Measurements from ENCODE around the gene NDUFB10. TPM values are rescaled to one million over a fixed set of nuclear protein-coding genes. Genes with fewer than 3 reads are reported as not detected.
A peak's percentile ranks its signal among the peaks of the same experiment; 100 is the strongest.

NDUFB10 gene
- total RNA-seq, 4 donors from 2014 or later, result 214 to 400 (median 243) TPM

- Histone ChIP-seq H3K27me3 (no peaks in the 10 kb centered on the region), H3K27ac (peak overlapping the region; percentile 85 to 99 (median 98)), H3K4me1 (peaks cover 0 to 59% (median 22%) of the 10 kb centered on the region in 3 donors), H3K36me3 (peaks cover 0 to 27% of the 10 kb centered on the region in 2 donors), H3K4me3 (peak overlapping the region; percentile 50 to 93), H3K9me3 (no peaks in the 10 kb centered on the region)
- peak; percentile 2 for ATAC-seq
- no peak for TF ChIP-seq POLR2A (IDR thresholded peaks at IDR 0.05)
- peak in 2 of 4 experiments; percentile 19 to 46 for TF ChIP-seq CTCF (IDR thresholded peaks at IDR 0.05)
- 28 to 39% methylated on average over 11 to 14 of the region's 44 CpGs for WGBS, 2 donors (ENCODE audit: low coverage in 1 of 2)
Observed at GRCh38 chr16:1963806-1964505, 4.6 kb downstream of the NDUFB10 start.

- ATAC-seq, result peak; percentile 99
- H3K27me3 ChIP-seq, result no peaks in the 10 kb centered on the region
- H3K4me1 ChIP-seq, result peaks cover 0 to 54% (median 21%) of the 10 kb centered on the region in 3 donors
- WGBS, 2 donors (ENCODE audit: low coverage in 1 of 2), result 0% methylated on average over 24 of the region's 97 CpGs; no CpG with 5 or more reads in 1 of the 2 donors
- peaks cover 0 to 27% of the 10 kb centered on the region in 2 donors for H3K36me3 ChIP-seq
- H3K4me3 ChIP-seq, result peak within 1 kb of the TSS; percentile 50 to 93
- no peaks in the 10 kb centered on the region for H3K9me3 ChIP-seq
- TF ChIP-seq POLR2A (IDR thresholded peaks at IDR 0.05), result peak; percentile 98 to 99
- TF ChIP-seq POLR2AphosphoS5 (IDR thresholded peaks at IDR 0.05), result peak; percentile 100
- TF ChIP-seq CTCF (IDR thresholded peaks at IDR 0.05), result peak in 1 of 4 experiments; percentile 32
- TF ChIP-seq EP300 (IDR thresholded peaks at IDR 0.05), result no peak
- H3K27ac ChIP-seq, result peak within 1 kb of the TSS; percentile 85 to 99 (median 98)
Observed at GRCh38 chr16:1964506-1965395, 5.4 kb downstream of the NDUFB10 start, which contains the start of gene RPS2. TSS of gene RPS2 (minus strand) at chr16:1964826. CDS start at chr16:1964625, 201 bp downstream.

GRCh38 chr16:1965396-1966001, 6.2 kb downstream of the NDUFB10 start:
- no peak for TF ChIP-seq EP300 (IDR thresholded peaks at IDR 0.05)
- TF ChIP-seq POLR2A (IDR thresholded peaks at IDR 0.05), result no peak
- no peak for TF ChIP-seq CTCF (IDR thresholded peaks at IDR 0.05)
- no peak for TF ChIP-seq POLR2AphosphoS5 (IDR thresholded peaks at IDR 0.05)
- Histone ChIP-seq H3K36me3 (peaks cover 0 to 27% of the 10 kb centered on the region in 2 donors), H3K27ac (peak overlapping the region; percentile 76 to 99 (median 98)), H3K27me3 (no peaks in the 10 kb centered on the region), H3K9me3 (no peaks in the 10 kb centered on the region), H3K4me1 (peaks cover 0 to 47% (median 16%) of the 10 kb centered on the region in 3 donors), H3K4me3 (peak overlapping the region; percentile 50 to 93)
- 70 to 80% methylated on average over 1 to 2 of the region's 24 CpGs for whole genome bisulfite sequencing, 2 donors (ENCODE audit: low coverage in 1 of 2)
- no peak for ATAC-seq

- ATAC-seq, result no peak
- H3K9me3 ChIP-seq, result no peaks in the 10 kb centered on the region
- WGBS, 2 donors (ENCODE audit: low coverage in 1 of 2), result no CpG with 5 or more reads among the region's 6 CpGs
- H3K4me3 ChIP-seq, result peak within 1 kb of the TSS in 1 of 2 donors; percentile 93
- peaks cover 0 to 18% of the 10 kb centered on the region in 2 donors for H3K36me3 ChIP-seq
- H3K27me3 ChIP-seq, result no peaks in the 10 kb centered on the region
- H3K4me1 ChIP-seq, result peaks cover 0 to 47% (median 18%) of the 10 kb centered on the region in 3 donors
- TF ChIP-seq POLR2AphosphoS5 (IDR thresholded peaks at IDR 0.05), result no peak
- no peak for TF ChIP-seq CTCF (IDR thresholded peaks at IDR 0.05)
- TF ChIP-seq EP300 (IDR thresholded peaks at IDR 0.05), result no peak
- no peak for TF ChIP-seq POLR2A (IDR thresholded peaks at IDR 0.05)
- peak within 1 kb of the TSS in 3 of 4 donors; percentile 98 to 99 (median 98) for H3K27ac ChIP-seq
Observed at GRCh38 chr16:1966460-1966859, 7.1 kb downstream of the NDUFB10 start, which contains the start of gene RNF151. TSS of gene RNF151 (plus strand) at chr16:1966856. CDS start at chr16:1966882, 26 bp downstream.
